ENCODE data around the gene EIF4G3.

- no peak for TF ChIP-seq CTCF (conservative IDR thresholded peaks at IDR 0.05)
- TF ChIP-seq ZFX (IDR thresholded peaks at IDR 0.05): no peak
Measured at GRCh38 chr1:20956272-20956671, 220.4 kb downstream of the EIF4G3 start.

Data from C4-2B (cell line).